Measurements from ENCODE around the gene IDS.

- TF ChIP-seq CTCF (IDR thresholded peaks at IDR 0.05) (no peak), POLR2A (IDR thresholded peaks at IDR 0.05) (no peak)
Observed at GRCh38 chrX:149490100-149490499, 15.0 kb downstream of the IDS start.

All from suprapubic skin (tissue), 3 donors.